ENCODE results near the gene C7.

- no peak for TF ChIP-seq POLR2A (IDR thresholded peaks at IDR 0.05)
- no peak for TF ChIP-seq CTCF (IDR thresholded peaks at IDR 0.05)
Measured at GRCh38 chr5:40960037-40960436, 50.7 kb downstream of the C7 start.

Data from body of pancreas (tissue), 4 donors.